ENCODE results near the gene ARRB1.

Gene ARRB1

DNA sequence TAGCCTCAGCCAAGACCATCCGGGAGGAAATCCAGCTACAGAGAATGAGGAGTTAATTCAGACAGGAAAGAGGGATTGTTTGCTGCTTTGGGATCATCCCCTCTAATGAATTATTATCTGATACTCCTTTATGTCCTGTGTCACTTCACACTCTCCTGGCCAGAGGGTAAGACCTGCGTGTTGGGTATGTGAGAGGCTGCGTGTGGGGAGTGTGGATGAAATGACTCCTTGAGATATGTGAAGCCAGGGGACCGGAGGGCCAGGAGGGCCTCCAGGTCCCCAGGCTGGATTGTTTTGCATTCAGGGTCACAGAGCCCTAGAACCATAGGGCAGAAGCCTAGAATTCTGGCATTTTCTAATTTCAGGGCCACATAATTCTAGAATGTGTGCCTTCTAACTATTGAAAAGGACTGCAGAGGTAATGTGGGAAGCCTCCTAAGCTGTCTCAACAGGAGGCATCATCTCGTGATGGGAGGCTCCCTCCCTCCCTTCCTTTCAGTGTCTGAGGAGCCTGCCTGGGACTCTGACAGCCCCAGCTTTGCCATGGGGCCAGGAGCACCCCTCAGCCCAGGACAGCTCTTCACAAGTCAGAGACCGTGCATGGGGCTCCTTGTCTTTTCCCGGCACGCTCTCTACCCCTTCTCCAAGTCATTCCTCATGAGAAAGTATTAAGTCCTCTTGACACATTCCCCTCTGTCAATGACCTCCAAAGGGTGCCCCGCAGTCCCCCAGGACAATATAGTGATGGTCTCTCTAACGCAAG, 107.2 kb downstream of the ARRB1 start:
- no peak for DNase-seq

DNA sequence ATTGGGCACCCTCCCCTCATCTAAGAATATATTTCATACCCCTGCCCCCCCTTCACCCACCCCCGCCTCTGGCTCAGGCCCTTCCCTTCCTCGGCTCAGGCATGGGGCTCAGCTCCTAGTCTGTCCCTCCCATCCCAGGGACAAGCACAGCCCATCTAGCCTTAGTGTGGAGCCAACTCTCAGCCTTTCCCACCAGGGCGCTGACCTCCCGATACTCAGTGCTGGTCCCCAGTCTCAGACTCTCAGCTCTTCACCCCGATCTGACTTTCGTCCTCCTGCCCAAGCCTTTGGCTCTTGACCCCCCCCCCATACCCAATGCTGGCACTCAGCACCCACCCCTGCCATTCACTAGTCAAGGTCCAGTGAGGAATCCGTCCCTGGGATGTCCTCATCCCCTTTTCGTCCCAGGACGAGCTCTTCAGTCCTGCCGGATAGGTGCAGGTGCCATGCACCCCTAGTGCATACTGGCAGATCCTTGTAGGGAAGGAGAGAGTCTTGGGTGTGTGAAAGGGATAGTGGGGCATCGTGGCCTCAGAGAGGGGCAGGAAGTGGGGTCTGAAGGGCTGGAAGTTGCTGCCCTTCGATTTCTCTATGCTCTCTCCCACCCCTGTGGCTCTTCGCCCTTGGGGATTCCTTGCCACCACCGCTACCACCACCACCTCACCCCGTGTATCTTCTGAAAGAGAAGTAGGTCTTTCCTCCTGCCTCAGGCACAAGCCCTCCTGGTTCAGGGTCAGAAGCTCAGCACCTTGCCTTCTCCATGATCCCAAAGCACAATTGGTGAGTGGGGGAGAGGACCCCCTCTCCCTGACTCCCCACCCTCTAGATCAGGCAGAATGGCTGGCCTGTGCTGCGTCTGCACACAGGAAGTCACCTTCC, 108.5 kb downstream of the ARRB1 start:
- DNase-seq: no peak

DNA sequence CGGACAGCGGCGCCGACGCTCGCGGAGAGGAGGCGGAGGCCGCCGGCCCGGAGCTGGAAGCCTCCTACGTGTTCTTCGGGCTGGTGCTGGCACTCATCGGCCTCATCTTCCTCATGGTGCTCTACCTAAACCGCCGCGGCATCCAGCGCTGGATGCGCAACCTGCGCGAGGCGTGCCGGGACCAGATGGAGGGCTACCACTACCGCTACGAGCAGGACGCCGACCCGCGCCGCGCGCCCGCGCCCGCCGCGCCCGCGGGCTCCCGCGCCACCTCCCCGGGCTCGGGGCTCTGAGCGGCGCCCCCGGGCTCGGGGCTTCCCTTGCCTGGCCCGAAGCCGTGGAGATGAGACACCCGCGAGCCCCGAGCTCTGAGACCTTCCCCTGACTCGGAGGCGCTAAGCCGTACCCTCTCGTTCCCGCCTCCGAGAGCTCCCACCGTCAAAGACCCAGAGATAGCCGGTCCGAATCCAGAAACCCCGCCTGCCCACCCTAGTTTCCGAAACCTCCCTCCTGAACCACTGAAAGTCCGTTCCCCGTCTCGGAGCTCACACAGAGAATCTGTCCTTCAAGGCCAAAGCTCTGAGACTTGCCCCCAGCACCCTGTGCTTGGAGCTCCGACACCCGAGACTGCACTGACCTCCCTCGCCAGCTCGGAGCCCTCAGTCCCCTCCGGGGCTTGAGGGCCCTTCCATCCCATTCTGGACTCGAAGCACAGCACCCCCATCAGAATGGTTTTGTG, 109.4 kb downstream of the ARRB1 start:
- DNase-seq: no peak

DNA sequence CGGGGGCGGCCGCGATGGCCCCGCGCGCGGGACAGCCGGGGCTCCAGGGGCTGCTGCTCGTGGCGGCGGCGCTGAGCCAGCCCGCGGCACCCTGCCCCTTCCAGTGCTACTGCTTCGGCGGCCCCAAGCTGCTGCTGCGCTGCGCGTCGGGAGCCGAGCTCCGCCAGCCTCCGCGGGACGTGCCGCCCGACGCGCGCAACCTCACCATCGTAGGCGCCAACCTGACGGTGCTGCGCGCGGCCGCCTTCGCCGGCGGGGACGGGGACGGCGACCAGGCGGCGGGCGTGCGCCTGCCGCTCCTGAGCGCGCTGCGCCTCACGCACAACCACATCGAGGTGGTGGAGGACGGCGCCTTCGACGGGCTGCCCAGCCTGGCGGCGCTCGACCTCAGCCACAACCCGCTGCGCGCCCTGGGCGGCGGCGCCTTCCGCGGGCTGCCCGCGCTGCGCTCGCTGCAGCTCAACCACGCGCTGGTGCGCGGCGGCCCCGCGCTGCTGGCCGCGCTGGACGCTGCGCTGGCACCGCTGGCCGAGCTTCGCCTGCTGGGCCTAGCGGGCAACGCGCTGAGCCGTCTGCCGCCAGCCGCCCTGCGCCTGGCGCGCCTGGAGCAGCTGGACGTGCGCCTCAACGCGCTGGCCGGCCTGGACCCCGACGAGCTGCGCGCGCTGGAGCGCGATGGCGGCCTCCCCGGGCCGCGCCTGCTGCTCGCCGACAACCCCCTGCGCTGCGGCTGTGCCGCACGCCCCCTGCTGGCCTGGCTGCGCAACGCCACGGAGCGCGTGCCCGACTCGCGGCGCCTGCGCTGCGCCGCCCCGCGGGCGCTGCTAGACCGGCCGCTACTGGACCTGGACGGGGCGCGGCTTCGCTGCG, 110.2 kb downstream of the ARRB1 start:
- peak; percentile 90 for DNase-seq

- DNase-seq: no peak
Observed at GRCh38 chr11:75240311-75241035, 111.0 kb downstream of the ARRB1 start, which contains the start of gene TPBGL. Gene TPBGL, plus strand, starts transcription at chr11:75240774. Its CDS starts 276 bp downstream, at chr11:75241050.

DNA sequence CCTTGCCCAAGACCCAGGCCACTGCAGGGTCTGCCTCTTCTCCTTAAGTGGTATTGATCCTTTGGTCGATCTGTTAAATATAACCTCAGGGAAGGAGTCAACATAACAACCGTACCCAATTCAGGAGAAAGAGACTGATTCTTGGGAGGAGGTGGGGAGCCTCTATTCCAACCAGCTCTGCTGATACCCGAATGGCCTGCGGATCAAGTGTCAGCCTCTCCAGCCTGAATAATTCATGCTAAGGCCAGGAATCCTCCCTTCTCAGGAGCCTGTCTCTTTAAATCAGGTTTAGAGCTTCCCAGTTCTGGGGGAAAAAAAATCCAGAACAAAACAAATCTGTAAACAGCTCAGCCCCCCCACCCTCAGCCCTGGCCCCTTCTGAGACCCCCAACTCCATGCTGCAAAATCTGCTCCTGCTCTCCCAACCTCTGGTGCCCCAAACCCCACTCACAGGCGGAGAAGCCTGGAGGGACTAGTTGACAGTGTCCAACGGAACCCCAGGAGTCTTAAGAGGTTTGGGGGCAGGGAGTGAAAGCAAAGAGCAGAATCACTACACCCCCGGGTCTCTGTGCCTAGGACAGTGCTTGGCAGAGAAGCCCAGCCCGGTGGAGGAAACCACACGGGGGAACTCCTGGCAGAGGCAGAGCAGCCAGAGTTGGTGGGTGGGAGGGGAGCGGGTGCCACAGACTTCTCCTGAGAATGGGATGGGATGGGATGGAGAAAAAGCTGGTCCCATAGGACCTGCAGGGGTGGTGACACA, 111.8 kb downstream of the ARRB1 start:
- no peak for DNase-seq

DNA sequence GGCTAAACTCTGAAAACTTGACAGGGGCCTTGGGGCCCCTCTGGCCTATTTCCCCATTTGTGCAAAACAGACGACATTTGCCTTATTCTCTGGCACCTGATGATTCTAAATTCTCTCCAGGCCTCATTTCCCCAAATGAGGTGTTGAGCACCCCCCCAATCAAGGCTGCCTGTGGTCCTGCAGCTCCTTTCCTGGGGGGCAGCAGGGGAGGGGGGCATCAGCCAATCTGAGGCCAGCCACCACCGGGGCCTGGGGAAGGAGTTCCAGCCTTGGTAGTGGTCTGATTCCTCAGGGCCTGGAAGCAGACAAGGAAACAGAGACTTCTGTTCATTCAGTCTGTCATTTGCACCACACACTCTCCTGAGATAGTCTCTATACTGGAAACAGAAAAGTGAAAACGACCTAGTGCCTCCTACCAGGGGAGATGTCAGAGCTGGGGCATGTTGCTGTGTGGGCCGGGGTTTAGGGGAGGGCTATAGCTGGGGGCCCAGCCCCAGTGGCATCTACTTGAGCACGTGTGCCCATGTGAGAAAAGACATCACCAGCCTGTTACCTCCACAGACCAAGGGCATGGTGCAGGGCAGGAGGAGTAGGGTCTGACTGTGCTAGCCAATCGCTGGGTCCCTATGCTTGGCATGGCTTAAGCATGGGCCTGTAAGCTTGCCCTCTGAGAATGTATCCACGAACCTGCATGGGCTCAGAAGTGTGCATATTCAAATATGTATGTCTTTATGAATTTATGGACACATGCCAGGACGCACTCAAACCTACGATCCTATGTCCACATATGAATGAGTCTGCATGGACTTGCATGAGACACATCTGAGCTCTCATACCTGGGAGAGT, 112.6 kb downstream of the ARRB1 start:
- DNase-seq: no peak

DNA sequence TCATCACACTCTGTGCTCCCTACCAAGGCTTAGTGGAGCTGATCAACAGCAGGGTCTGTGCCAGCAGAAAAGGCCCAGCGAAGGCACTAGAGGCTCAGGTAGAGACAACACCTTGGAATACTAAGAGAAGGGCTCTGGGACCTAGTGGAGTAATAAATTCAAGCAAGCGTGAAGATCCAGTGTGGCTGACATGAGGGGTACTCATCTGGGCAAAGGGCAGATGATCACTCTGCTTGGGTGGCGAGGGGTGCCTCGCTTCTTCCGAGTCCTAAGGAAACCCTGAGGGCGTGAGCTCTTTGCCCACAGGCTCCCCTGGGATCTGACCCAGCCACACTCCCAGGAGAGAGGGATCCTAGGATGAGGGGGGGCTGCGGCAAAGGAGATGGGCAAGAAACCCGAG, 114.4 kb downstream of the ARRB1 start:
- DNase-seq: no peak

DNA sequence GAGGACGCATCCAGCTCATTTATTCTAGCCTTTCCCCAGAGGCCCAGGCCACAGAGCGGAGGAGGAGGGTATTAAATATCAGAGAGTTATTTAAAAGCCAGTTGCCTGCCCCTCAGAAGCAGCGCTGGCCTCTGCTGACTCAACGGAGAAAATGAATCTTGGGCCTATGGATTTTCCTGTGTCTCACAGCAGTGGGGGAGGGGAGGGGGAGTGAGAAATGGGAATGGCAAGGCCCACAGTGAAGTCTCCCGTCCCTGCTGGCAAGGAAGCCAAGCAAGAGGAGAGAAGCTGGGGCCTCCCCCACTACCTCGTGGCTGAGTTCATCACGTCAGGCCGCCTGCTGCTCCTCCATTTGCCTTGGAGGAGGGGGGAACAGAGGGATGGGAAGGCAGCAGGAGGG, 115.4 kb downstream of the ARRB1 start:
- DNase-seq: no peak

DNA sequence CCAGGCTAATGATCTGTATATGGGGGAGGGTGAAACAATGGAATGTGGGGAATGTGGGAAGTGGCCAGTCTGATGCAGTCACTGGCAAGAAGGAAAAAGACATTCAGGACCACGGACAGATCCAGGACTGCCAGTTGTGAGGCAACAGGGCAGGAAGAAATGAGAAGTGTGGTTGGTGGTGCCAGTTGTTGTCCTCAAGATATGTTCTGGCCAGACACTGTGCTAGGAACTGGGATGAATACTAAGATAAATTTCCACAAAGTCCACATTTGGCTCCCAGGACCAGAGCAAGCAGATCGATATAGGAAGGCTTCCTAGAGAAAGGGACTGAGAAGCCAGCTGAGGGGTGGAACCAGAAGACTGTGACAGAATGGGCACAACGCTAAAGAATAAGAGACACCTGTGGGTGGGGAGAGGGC, 117.7 kb downstream of the ARRB1 start:
- DNase-seq: peak; percentile 23

- DNase-seq: no peak
Observed at GRCh38 chr11:75230621-75231020, 120.8 kb downstream of the ARRB1 start.

DNA sequence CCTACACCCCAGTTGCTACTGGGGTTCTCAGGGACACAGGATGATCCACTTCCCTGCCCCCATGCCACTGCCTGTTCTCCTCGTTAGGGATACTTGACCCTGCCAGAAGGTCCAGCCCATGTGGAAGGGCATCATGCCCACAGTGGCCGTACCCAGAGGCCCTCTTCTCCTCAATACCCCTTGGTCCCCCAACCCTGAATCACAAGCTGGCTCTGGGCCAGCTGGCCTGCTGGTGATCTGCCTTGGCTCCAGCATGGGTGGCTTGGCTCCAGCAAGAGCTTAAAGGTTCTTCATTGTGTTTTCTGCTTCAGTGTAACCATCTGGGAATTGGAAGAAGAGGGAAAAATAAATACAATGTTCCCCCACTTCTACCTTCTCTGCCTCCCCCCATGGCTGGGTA, 122.0 kb downstream of the ARRB1 start:
- no peak for DNase-seq

DNA sequence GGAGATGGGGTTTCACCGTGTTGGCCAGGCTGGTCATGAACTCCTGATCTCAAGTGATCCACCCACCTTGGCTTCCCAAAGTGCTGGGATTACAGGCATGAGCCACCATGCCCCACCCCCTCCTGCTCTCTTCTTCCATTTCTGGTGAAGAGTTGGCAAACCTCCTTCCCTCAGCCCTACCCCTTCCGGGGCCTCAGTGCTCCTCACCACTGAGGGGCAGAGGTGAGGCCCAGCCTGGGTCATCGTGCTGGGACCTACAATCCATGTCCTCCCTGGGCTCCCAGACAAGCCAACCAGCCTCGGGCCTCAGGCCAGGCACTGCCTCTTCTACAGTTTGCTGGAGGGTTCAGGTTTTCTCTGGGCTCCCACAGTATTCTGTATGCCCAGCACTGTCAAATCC, 125.7 kb downstream of the ARRB1 start:
- DNase-seq: no peak

DNA sequence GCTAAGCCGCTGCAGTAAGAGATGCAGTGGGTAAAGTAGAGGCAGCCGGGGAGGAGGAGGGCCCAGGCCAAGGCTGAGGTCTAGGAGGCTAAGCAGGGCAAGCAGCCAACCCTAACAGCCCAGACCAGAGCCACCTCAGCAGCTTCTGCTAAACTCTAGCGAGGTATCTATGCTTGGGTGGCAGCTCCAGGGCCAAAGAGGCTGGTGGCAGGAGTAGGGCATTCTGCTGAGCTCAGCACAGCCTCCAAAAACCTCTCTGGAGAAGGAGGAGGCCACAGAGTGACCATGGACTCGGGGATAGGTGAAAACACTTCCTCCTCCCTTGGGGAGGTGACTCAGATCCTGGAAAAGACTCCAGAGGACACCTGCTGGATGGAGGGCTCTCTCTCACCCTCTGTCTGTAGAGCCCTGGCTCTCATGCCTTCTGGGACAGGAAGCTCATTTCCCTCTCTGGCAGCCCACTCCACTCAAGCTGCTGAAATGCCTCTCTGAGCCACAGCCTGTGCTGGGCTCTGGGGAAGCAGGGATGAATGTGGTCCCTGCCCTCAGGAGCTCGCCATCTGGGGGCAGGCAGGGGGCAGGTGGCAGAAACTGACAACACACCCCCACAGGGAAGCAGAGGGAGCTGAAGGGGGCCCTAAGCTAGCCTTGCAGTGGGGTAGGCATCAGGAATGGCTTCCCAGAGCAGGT, 127.4 kb downstream of the ARRB1 start:
- DNase-seq: no peak

DNA sequence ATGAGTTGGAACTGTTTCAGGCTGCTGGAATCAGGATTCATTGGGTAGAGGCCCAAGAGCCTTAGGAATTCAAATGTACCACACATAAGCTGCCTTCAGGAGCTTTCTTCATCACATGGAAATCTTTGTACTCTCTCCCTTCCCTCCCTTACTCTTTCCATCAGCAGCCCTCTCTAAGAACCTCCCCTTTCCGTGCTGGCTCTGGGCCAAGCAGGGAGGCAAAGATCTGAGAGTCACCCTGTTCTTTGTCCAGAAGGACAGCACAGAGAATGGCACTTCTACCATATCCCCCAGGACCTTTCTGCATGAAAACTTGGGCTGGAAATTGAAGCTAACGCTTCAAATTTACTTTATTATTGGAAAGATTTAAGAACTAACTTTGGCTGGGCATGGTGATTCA, 131.6 kb downstream of the ARRB1 start:
- DNase-seq: no peak

GRCh38 chr11:75214843-75215242, 136.6 kb downstream of the ARRB1 start:
- no peak for DNase-seq

DNA sequence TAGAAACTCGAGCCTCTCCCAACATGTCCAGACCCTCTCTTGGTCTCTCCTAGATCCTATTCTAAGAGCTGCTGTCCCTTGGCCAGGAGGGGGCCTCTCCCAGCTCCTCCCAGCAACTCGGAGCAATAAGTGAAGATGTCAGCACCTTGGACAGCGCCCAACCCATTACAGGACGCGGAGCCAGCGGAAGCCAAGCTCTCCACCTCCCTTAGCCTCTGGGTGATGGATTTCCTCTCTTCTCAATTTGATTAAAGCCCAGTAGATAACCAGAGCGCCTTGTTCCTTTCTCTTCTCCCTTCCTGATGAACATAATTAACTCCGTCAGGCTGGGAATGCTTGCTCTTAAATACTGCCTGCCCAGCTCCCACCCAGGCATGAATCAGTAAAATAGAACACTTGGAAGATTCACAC, 137.0 kb downstream of the ARRB1 start:
- peak; percentile 69 for DNase-seq
